ENCODE data around the gene ADAM29.

DNA sequence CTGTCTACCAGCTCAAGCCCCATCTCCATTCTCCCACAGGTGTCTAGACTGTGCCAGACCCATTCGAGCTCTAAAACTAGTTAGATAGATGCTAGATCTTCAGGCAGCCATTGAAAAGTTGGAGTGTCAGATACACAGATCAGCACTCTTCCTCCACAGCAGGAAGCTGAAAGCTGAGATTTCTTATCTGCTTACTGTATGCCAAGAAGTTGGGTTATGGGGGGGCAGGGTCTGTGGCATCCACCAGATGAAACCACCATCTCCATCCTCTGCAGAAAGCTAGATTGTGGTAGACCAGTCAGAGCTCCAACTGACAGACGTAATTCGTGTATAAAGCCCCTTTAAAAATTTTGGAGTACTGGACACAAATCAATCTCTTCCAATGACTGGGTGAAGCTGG, 54.8 kb downstream of the ADAM29 start:
- TF ChIP-seq, protein P1, sequence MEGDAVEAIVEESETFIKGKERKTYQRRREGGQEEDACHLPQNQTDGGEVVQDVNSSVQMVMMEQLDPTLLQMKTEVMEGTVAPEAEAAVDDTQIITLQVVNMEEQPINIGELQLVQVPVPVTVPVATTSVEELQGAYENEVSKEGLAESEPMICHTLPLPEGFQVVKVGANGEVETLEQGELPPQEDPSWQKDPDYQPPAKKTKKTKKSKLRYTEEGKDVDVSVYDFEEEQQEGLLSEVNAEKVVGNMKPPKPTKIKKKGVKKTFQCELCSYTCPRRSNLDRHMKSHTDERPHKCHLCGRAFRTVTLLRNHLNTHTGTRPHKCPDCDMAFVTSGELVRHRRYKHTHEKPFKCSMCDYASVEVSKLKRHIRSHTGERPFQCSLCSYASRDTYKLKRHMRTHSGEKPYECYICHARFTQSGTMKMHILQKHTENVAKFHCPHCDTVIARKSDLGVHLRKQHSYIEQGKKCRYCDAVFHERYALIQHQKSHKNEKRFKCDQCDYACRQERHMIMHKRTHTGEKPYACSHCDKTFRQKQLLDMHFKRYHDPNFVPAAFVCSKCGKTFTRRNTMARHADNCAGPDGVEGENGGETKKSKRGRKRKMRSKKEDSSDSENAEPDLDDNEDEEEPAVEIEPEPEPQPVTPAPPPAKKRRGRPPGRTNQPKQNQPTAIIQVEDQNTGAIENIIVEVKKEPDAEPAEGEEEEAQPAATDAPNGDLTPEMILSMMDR (IDR thresholded peaks at IDR 0.05), result no peak
- no peak for TF ChIP-seq POLR2A (IDR thresholded peaks at IDR 0.05)
